ENCODE data around the gene DNLZ. TPM values are rescaled to one million over a fixed set of nuclear protein-coding genes. Genes with fewer than 3 reads are reported as not detected.

DNLZ gene
- total RNA-seq, 2 experiments from 2014 or later, result 16.8 to 21.2 TPM

GRCh38 chr9:136362450-136362784 is 1.1 kb downstream of the DNLZ start:
- no peak for DNase-seq (ENCODE audit: low spot score)
- no peaks in the 10 kb centered on the region for H3K36me3 ChIP-seq (ENCODE audit: insufficient read depth, low read length)
- no peaks in the 10 kb centered on the region for H3K9me3 ChIP-seq (ENCODE audit: low read length)
- BruUV-seq (replicated peaks), result no TSS peak
- no peaks in the 10 kb centered on the region for H3K79me2 ChIP-seq (ENCODE audit: insufficient read depth, low read depth, low read length)
- TF ChIP-seq EZH2phosphoT487 (IDR thresholded peaks at IDR 0.05; ENCODE audit: borderline replicate concordance, low read depth, low read length), result no peak
- TF ChIP-seq CTCF (conservative IDR thresholded peaks at IDR 0.05; ENCODE audit: low read length), result no peak
- no peak overlapping the region for H3K4me3 ChIP-seq (ENCODE audit: low read depth, low read length, poor library complexity, severe bottlenecking)
- no peak overlapping the region for H2AFZ ChIP-seq (ENCODE audit: low read length)
- CTCF ChIA-PET (ENCODE audit: unreplicated experiment), result interaction anchor here (1.2 kb wide), 1 partner anchor 48 kb away, joined by 3 read pairs; no protein-coding TSS in a partner anchor
- intact Hi-C loops (cut with micrococcal nuclease; ENCODE audit: unreplicated experiment), result no loop called here
- no peaks in the 10 kb centered on the region for H4K20me1 ChIP-seq (ENCODE audit: insufficient read depth, low read length)
- no peaks in the 10 kb centered on the region for H3K9me2 ChIP-seq (ENCODE audit: insufficient read depth, low read length)
- no peak overlapping the region for H3K27ac ChIP-seq (ENCODE audit: low read depth, low read length, poor library complexity, severe bottlenecking)
- H3K4me2 ChIP-seq (ENCODE audit: low read length), result peak overlapping the region; percentile 60
- POLR2A ChIA-PET, result interaction anchor here (0.6 to 1.0 kb wide), 2 partner anchors 47 to 49 kb away, joined by 3 to 5 read pairs; no protein-coding TSS in a partner anchor
- H3K4me1 ChIP-seq (ENCODE audit: insufficient read depth, low read length, poor library complexity, severe bottlenecking), result peaks cover 12% of the 10 kb centered on the region

GRCh38 chr9:136361754-136362449 is 1.6 kb downstream of the DNLZ start:
- Histone ChIP-seq H3K9me2 (ENCODE audit: insufficient read depth, low read length) (no peaks in the 10 kb centered on the region), H3K4me3 (ENCODE audit: low read depth, low read length, poor library complexity, severe bottlenecking) (no peak overlapping the region), H3K4me1 (ENCODE audit: insufficient read depth, low read length, poor library complexity, severe bottlenecking) (peaks cover 12% of the 10 kb centered on the region), H4K20me1 (ENCODE audit: insufficient read depth, low read length) (no peaks in the 10 kb centered on the region), H3K79me2 (ENCODE audit: insufficient read depth, low read depth, low read length) (no peaks in the 10 kb centered on the region), H3K36me3 (ENCODE audit: insufficient read depth, low read length) (no peaks in the 10 kb centered on the region), H3K4me2 (ENCODE audit: low read length) (no peak overlapping the region), H3K9me3 (ENCODE audit: low read length) (no peaks in the 10 kb centered on the region), H3K27ac (ENCODE audit: low read depth, low read length, poor library complexity, severe bottlenecking) (no peak overlapping the region), H2AFZ (ENCODE audit: low read length) (no peak overlapping the region)
- no TSS peak for BruUV-seq (replicated peaks)
- TF ChIP-seq CTCF (conservative IDR thresholded peaks at IDR 0.05; ENCODE audit: low read length), result no peak
- no peak for TF ChIP-seq EZH2phosphoT487 (IDR thresholded peaks at IDR 0.05; ENCODE audit: borderline replicate concordance, low read depth, low read length)
- ChIA-PET CTCF (ENCODE audit: unreplicated experiment) (no interaction called here), POLR2A (no interaction called here)
- DNase-seq (ENCODE audit: low spot score), result no peak
- intact Hi-C loops (cut with micrococcal nuclease; ENCODE audit: unreplicated experiment), result no loop called here

GRCh38 chr9:136361047-136361753 is 2.3 kb downstream of the DNLZ start:
- H3K79me2 ChIP-seq (ENCODE audit: insufficient read depth, low read depth, low read length), result no peaks in the 10 kb centered on the region
- DNase-seq (ENCODE audit: low spot score), result no peak
- H3K4me3 ChIP-seq (ENCODE audit: low read depth, low read length, poor library complexity, severe bottlenecking), result no peak overlapping the region
- no TSS peak for BruUV-seq (replicated peaks)
- H3K4me2 ChIP-seq (ENCODE audit: low read length), result no peak overlapping the region
- intact Hi-C loops (cut with micrococcal nuclease; ENCODE audit: unreplicated experiment), result no loop called here
- TF ChIP-seq CTCF (conservative IDR thresholded peaks at IDR 0.05; ENCODE audit: low read length) (no peak), EZH2phosphoT487 (IDR thresholded peaks at IDR 0.05; ENCODE audit: borderline replicate concordance, low read depth, low read length) (no peak)
- H2AFZ ChIP-seq (ENCODE audit: low read length), result no peak overlapping the region
- no peaks in the 10 kb centered on the region for H3K9me3 ChIP-seq (ENCODE audit: low read length)
- H4K20me1 ChIP-seq (ENCODE audit: insufficient read depth, low read length), result no peaks in the 10 kb centered on the region
- H3K9me2 ChIP-seq (ENCODE audit: insufficient read depth, low read length), result no peaks in the 10 kb centered on the region
- ChIA-PET POLR2A (no interaction called here), CTCF (ENCODE audit: unreplicated experiment) (no interaction called here)
- peaks cover 12% of the 10 kb centered on the region for H3K4me1 ChIP-seq (ENCODE audit: insufficient read depth, low read length, poor library complexity, severe bottlenecking)
- H3K36me3 ChIP-seq (ENCODE audit: insufficient read depth, low read length), result no peaks in the 10 kb centered on the region
- H3K27ac ChIP-seq (ENCODE audit: low read depth, low read length, poor library complexity, severe bottlenecking), result no peak overlapping the region
